ENCODE data around the gene PKNOX2. TPM values are rescaled to one million over a fixed set of nuclear protein-coding genes. Genes with fewer than 3 reads are reported as not detected.
A peak's percentile ranks its signal among the peaks of the same experiment; 100 is the strongest.
"Not testable (repeated sequence)": the region's sequence is repeated elsewhere in the genome, so short reads cannot be mapped to it uniquely, and the experiment has no call there.

PKNOX2 gene
- total RNA-seq, 1 donor from 2014 or later, result 21.5 TPM

- peaks cover 82% of the 10 kb centered on the region for H3K4me1 Mint-ChIP-seq
- no peak for TF ChIP-seq CTCF (conservative IDR thresholded peaks at IDR 0.05)
- H3K27me3 Mint-ChIP-seq (ENCODE audit: low read depth), result peaks cover 35% of the 10 kb centered on the region
- no peak overlapping the region for H3K4me3 Mint-ChIP-seq
- no peak overlapping the region for H3K27ac Mint-ChIP-seq (ENCODE audit: unreplicated experiment)
- no peaks in the 10 kb centered on the region for H3K36me3 Mint-ChIP-seq (ENCODE audit: low read depth)
- DNase-seq (ENCODE audit: low read depth, low spot score), result no peak
- H3K9me3 Mint-ChIP-seq, result no peaks in the 10 kb centered on the region
Measured at GRCh38 chr11:125222494-125222893, 57.9 kb downstream of the PKNOX2 start.

- not testable (repeated sequence) for H3K36me3 Mint-ChIP-seq (ENCODE audit: low read depth); DNase-seq (ENCODE audit: low read depth, low spot score); H3K4me3 Mint-ChIP-seq; H3K9me3 Mint-ChIP-seq
- peak overlapping the region; percentile 36 for H3K27ac Mint-ChIP-seq (ENCODE audit: unreplicated experiment)
- H3K4me1 Mint-ChIP-seq, result peaks cover 82% of the 10 kb centered on the region
- peaks cover 40% of the 10 kb centered on the region for H3K27me3 Mint-ChIP-seq (ENCODE audit: low read depth)
Measured at GRCh38 chr11:125223161-125223560, 58.6 kb downstream of the PKNOX2 start.

GRCh38 chr11:125223901-125224361 lies 59.4 kb downstream of the PKNOX2 start:
- peak overlapping the region; percentile 36 for H3K27ac Mint-ChIP-seq (ENCODE audit: unreplicated experiment)
- peaks cover 75% of the 10 kb centered on the region for H3K4me1 Mint-ChIP-seq
- peak overlapping the region; percentile 60 for H3K4me3 Mint-ChIP-seq
- peaks cover 45% of the 10 kb centered on the region for H3K27me3 Mint-ChIP-seq (ENCODE audit: low read depth)
- TF ChIP-seq CTCF (conservative IDR thresholded peaks at IDR 0.05), result no peak
- no peak for DNase-seq (ENCODE audit: low read depth, low spot score)
- no peaks in the 10 kb centered on the region for H3K9me3 Mint-ChIP-seq
- no peaks in the 10 kb centered on the region for H3K36me3 Mint-ChIP-seq (ENCODE audit: low read depth)

GRCh38 chr11:125224391-125225021 lies 60.0 kb downstream of the PKNOX2 start:
- H3K36me3 Mint-ChIP-seq (ENCODE audit: low read depth), result peaks cover 2% of the 10 kb centered on the region
- DNase-seq (ENCODE audit: low read depth, low spot score), result peak; percentile 34
- peaks cover 51% of the 10 kb centered on the region for H3K27me3 Mint-ChIP-seq (ENCODE audit: low read depth)
- peak overlapping the region; percentile 52 for H3K27ac Mint-ChIP-seq (ENCODE audit: unreplicated experiment)
- no peaks in the 10 kb centered on the region for H3K9me3 Mint-ChIP-seq
- peak; percentile 40 for TF ChIP-seq CTCF (conservative IDR thresholded peaks at IDR 0.05)
- H3K4me3 Mint-ChIP-seq, result peak overlapping the region; percentile 56
- peaks cover 75% of the 10 kb centered on the region for H3K4me1 Mint-ChIP-seq

GRCh38 chr11:125225401-125225800 lies 60.9 kb downstream of the PKNOX2 start:
- Mint-ChIP-seq H3K4me3 (peak overlapping the region; percentile 22), H3K9me3 (no peaks in the 10 kb centered on the region), H3K27me3 (ENCODE audit: low read depth) (peaks cover 60% of the 10 kb centered on the region), H3K36me3 (ENCODE audit: low read depth) (peaks cover 3% of the 10 kb centered on the region), H3K4me1 (peaks cover 66% of the 10 kb centered on the region), H3K27ac (ENCODE audit: unreplicated experiment) (no peak overlapping the region)
- no peak for DNase-seq (ENCODE audit: low read depth, low spot score)
- no peak for TF ChIP-seq CTCF (conservative IDR thresholded peaks at IDR 0.05)

GRCh38 chr11:125226031-125226430 lies 61.5 kb downstream of the PKNOX2 start:
- no peak for DNase-seq (ENCODE audit: low read depth, low spot score)
- H3K9me3 Mint-ChIP-seq, result no peaks in the 10 kb centered on the region
- H3K4me3 Mint-ChIP-seq, result peak overlapping the region; percentile 22
- peaks cover 3% of the 10 kb centered on the region for H3K36me3 Mint-ChIP-seq (ENCODE audit: low read depth)
- peaks cover 62% of the 10 kb centered on the region for H3K4me1 Mint-ChIP-seq
- TF ChIP-seq CTCF (conservative IDR thresholded peaks at IDR 0.05), result no peak
- no peak overlapping the region for H3K27ac Mint-ChIP-seq (ENCODE audit: unreplicated experiment)
- peaks cover 62% of the 10 kb centered on the region for H3K27me3 Mint-ChIP-seq (ENCODE audit: low read depth)
